Loucy (cell line): ENCODE measurements around the gene ILF2.

Experiments used
- H2AFZ ChIP-seq: fragments of 200-600 bp; sonication (generic); 2 replicates; pipeline ENCODE4 v1.6.0; 2016; ENCODE audit warnings: antibody characterized with exemption, mild to moderate bottlenecking, low read length, moderate library complexity
- H3F3A ChIP-seq: fragments of 200-600 bp; 2 replicates; pipeline ENCODE4 v1.6.0; 2016; ENCODE audit warnings: antibody characterized with exemption, low read depth, mild to moderate bottlenecking
- H3K27me3 ChIP-seq: fragments of 200-600 bp; sonication (generic); 2 replicates; pipeline ENCODE4 v1.6.1; 2014; ENCODE audit warnings: low read length, mild to moderate bottlenecking; ENCODE audit not compliant: insufficient read depth, poor library complexity, severe bottlenecking
- H3K36me3 ChIP-seq: fragments of 200-600 bp; sonication (generic); 2 replicates; pipeline ENCODE4 v1.6.1; 2016; ENCODE audit warnings: low read length; ENCODE audit not compliant: insufficient read depth
- H3K4me1 ChIP-seq: fragments of 200-600 bp; sonication (generic); 2 replicates; pipeline ENCODE4 v1.5.1; 2014; ENCODE audit warnings: low read length, mild to moderate bottlenecking; ENCODE audit not compliant: insufficient read depth, poor library complexity, severe bottlenecking
- H3K4me2 ChIP-seq: fragments of 200-600 bp; sonication (generic); 2 replicates; pipeline ENCODE4 v1.6.0; 2014; ENCODE audit warnings: antibody characterized with exemption, low read length, low read depth, mild to moderate bottlenecking; ENCODE audit not compliant: poor library complexity, severe bottlenecking
- H3K4me3 ChIP-seq: fragments of 200-600 bp; sonication (generic); 2 replicates; pipeline ENCODE4 v1.5.1; 2014; ENCODE audit warnings: low read length, mild to moderate bottlenecking, mixed read lengths; ENCODE audit not compliant: poor library complexity, severe bottlenecking
- H3K79me2 ChIP-seq: fragments of 200-600 bp; sonication (generic); 2 replicates; pipeline ENCODE4 v1.6.1; 2014; ENCODE audit warnings: low read length; ENCODE audit not compliant: insufficient read depth
- H3K9ac ChIP-seq: fragments of 200-600 bp; sonication (generic); 2 replicates; pipeline ENCODE4 v1.6.0; 2014; ENCODE audit warnings: mild to moderate bottlenecking, low read depth, low read length, moderate library complexity; ENCODE audit not compliant: poor library complexity, severe bottlenecking
- H3K9me2 ChIP-seq: fragments of 200-600 bp; sonication (generic); replicated peaks from 2 replicates; pipeline ENCODE4 v1.6.1; 2016; ENCODE audit warnings: low read depth, low read length, mixed read lengths
- H3K9me3 ChIP-seq: fragments of 200-600 bp; sonication (generic); 2 replicates; pipeline ENCODE4 v1.6.1; 2014; ENCODE audit warnings: mild to moderate bottlenecking, antibody characterized with exemption, low read length, low read depth; ENCODE audit not compliant: insufficient read depth
- H4K20me1 ChIP-seq: fragments of 200-600 bp; sonication (generic); 2 replicates; pipeline ENCODE4 v1.6.0; 2014; ENCODE audit warnings: antibody characterized with exemption, low read length, mild to moderate bottlenecking; ENCODE audit not compliant: insufficient read depth, poor library complexity, severe bottlenecking
- EZH2phosphoT487 ChIP-seq: fragments of 200-600 bp; IDR thresholded peaks from 2 replicates; pipeline ENCODE4 v1.6.1; 2018; ENCODE audit warnings: antibody characterized with exemption, mild to moderate bottlenecking, moderate library complexity, borderline replicate concordance
- TF ChIP-seq, protein P1 (sequence below): fragments of 200-600 bp; sonication (generic); conservative IDR thresholded peaks from 2 replicates; pipeline ENCODE4 v1.5.1; 2014; ENCODE audit warnings: mild to moderate bottlenecking, antibody characterized with exemption, low read length

The ILF2 gene

DNA sequence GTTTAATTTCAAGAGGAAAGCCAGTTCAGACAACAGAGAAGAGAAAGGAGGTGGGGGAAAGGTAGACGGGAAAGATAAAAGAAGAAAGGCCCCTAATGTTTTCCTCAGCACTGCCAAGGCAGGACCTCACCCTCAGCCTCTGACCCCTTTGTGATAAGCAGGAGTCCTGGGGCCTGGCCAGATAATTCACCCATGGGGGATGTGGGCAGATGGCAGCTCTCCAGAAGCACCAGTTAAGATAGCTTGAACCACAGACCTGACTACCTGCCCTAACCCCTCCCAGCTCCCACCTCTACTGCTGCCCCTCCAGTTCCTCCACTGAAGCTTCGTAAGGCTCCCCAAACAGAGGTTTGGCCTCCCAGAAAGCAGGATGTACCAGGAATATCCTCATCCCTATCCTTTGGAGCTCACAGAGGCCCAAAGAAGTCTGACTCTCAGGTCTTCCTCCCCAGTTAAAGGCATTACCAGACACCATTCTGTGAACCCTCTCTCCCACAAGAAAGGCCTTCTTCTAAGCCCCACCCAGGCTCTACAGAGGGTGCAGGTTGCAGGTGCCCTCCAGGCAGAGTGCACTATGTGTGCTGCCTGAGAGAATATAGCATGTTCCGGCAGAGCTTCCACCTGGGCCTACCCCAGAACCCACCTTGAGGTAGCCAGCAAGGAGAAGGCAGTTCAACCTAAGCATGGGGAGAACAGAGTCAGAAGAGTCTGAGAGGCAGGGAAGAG is 21.5 kb downstream of the ILF2 start:
- no peak overlapping the region for H3K4me3 ChIP-seq
- H3K79me2 ChIP-seq: 0 out of 2 replicates have a peak, but pooled peaks cover 1% of the 10 kb centered on the region
- H3K4me1 ChIP-seq: peaks cover 4% of the 10 kb centered on the region
- no peak overlapping the region for H3K4me2 ChIP-seq
- peaks cover 23% of the 10 kb centered on the region; the same call in 1 of the 2 replicates for H3K36me3 ChIP-seq
- H3K9me3 ChIP-seq: no peaks in the 10 kb centered on the region
- H2AFZ ChIP-seq: no peak overlapping the region
- no peak overlapping the region for H3K9ac ChIP-seq
- TF ChIP-seq, protein P1, sequence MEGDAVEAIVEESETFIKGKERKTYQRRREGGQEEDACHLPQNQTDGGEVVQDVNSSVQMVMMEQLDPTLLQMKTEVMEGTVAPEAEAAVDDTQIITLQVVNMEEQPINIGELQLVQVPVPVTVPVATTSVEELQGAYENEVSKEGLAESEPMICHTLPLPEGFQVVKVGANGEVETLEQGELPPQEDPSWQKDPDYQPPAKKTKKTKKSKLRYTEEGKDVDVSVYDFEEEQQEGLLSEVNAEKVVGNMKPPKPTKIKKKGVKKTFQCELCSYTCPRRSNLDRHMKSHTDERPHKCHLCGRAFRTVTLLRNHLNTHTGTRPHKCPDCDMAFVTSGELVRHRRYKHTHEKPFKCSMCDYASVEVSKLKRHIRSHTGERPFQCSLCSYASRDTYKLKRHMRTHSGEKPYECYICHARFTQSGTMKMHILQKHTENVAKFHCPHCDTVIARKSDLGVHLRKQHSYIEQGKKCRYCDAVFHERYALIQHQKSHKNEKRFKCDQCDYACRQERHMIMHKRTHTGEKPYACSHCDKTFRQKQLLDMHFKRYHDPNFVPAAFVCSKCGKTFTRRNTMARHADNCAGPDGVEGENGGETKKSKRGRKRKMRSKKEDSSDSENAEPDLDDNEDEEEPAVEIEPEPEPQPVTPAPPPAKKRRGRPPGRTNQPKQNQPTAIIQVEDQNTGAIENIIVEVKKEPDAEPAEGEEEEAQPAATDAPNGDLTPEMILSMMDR: no peak
- TF ChIP-seq EZH2phosphoT487: no peak
- no peaks in the 10 kb centered on the region for H3K27me3 ChIP-seq
- no peaks in the 10 kb centered on the region for H3F3A ChIP-seq
- peaks cover 4% of the 10 kb centered on the region for H4K20me1 ChIP-seq
- H3K9me2 ChIP-seq: no peaks in the 10 kb centered on the region

DNA sequence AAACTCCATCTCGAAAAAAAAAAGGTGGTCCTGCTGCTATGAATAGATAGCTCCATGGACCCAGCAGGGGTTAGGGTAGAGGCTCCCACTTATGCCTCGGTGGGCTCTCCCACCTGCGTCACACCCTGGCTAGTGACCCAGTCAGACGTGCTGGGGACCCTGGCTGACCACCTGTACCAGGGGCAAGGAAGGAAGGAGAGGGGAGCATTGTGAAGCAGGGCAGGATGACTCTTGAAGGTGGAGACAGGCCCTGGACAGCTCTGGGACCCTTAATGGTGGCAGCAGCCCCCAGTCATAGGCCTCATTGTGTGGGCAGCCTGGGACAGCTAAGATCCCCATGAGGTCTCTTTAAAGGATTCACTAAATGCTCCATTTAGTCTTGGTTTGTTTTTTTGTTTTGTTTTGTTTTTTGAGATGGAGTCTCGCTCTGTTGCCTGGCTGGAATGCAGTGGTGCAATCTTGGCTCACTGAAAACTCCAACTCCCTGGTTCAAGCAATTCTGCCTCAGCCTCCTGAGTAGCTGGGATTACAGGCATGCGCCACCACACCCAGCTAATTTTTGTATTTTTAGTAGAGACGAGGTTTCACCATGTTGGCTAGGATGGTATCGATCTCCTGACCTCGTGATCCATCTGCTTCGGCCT is 22.7 kb downstream of the ILF2 start:
- no peaks in the 10 kb centered on the region for H3K9me3 ChIP-seq
- H3F3A ChIP-seq: no peaks in the 10 kb centered on the region
- no peaks in the 10 kb centered on the region for H3K9me2 ChIP-seq
- H2AFZ ChIP-seq: no peak overlapping the region
- peaks cover 5% of the 10 kb centered on the region for H4K20me1 ChIP-seq
- H3K4me1 ChIP-seq: peaks cover 12% of the 10 kb centered on the region
- no peak overlapping the region for H3K4me3 ChIP-seq
- TF ChIP-seq, protein P1: no peak
- TF ChIP-seq EZH2phosphoT487: no peak
- no peaks in the 10 kb centered on the region for H3K27me3 ChIP-seq
- no peak overlapping the region for H3K9ac ChIP-seq
- H3K4me2 ChIP-seq: no peak overlapping the region
- peaks cover 13% of the 10 kb centered on the region for H3K79me2 ChIP-seq
- peaks cover 35% of the 10 kb centered on the region for H3K36me3 ChIP-seq

DNA sequence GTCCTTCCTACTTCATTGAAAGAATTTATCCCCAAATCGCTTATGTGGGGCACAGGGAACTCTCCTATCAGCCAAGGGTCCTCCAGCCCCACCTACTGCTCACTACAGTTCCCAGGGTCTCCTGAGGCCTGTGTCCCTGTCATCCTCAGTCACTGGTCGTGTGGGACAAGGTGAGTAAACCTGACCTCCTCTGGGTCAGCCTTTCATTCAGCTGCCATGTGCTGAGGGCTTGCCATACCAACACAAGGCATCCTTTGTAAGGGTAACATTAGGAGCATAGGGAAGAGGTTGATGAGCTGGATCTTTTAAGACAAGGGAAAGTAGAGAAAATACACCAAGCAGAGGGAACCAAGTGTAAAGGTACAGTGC is 23.5 kb downstream of the ILF2 start:
- Histone ChIP-seq H3K9ac (no peak overlapping the region), H4K20me1 (peaks cover 12% of the 10 kb centered on the region), H3K9me3 (no peaks in the 10 kb centered on the region), H3K4me3 (no peak overlapping the region), H3K27me3 (no peaks in the 10 kb centered on the region), H3K36me3 (peaks cover 43% of the 10 kb centered on the region), H3K4me2 (no peak overlapping the region), H3F3A (no peaks in the 10 kb centered on the region), H2AFZ (no peak overlapping the region), H3K79me2 (peaks cover 21% of the 10 kb centered on the region), H3K4me1 (peaks cover 16% of the 10 kb centered on the region), H3K9me2 (no peaks in the 10 kb centered on the region)
- TF ChIP-seq EZH2phosphoT487: no peak
- TF ChIP-seq, protein P1: no peak
